K562 treated with DMSO at 1 percent for 48 hours (cell line): ENCODE measurements around the gene KCNMB3. TPM values are rescaled to one million over a fixed set of nuclear protein-coding genes. Genes with fewer than 3 reads are reported as not detected.

Experiments used
- total RNA-seq: library from RNA; unstranded; fragments of 300-600 nt; gene quantifications from 2 replicates; pipeline ENCODE4 v1.2.3, GENCODE V29; 2022; ENCODE audit warnings: low replicate concordance; ENCODE audit errors: extremely low read depth

Gene KCNMB3, protein sequence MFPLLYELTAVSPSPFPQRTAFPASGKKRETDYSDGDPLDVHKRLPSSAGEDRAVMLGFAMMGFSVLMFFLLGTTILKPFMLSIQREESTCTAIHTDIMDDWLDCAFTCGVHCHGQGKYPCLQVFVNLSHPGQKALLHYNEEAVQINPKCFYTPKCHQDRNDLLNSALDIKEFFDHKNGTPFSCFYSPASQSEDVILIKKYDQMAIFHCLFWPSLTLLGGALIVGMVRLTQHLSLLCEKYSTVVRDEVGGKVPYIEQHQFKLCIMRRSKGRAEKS
- not detected in 2 replicates for total RNA-seq

DNA sequence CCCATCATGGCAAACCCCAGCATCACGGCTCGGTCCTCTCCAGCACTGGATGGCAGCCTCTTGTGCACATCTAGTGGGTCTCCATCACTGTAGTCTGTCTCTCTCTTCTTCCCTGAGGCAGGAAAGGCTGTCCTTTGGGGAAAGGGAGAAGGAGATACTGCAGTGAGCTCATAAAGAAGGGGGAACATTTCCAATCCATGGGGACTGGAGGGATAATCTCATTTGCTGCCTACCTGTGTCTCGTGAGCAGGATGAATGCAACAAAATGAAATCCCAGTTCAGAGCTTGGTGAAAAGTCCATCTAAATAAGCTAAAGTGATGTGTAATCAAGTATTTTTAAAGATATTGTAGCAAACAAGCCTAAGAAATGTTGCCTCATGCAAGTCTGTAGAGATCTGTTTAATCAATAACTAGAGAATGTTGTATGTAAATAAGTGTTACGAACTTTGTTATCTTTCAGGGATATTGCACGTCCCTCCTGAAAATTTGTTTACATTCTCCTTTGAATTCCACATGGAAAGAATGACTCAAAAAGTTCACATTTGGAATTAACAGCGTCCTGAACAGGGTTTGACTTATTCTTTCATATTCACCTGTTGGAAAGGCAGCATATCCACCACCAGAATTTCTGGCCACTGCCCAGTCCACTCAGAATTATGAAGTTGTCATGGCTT, at the start of gene KCNMB3:
Gene KCNMB3, minus strand, starts transcription at position 312 of the 674 bp plus-strand sequence. Its CDS starts 124 bp downstream, at position 188.

Other genes starting within 250 kb of the KCNMB3 start
- gene ZMAT3, start 179.3 kb downstream of the KCNMB3 start, total RNA-seq = not detected in 2 replicates
- gene PIK3CA, start 102.8 kb downstream of the KCNMB3 start, total RNA-seq = not detected in 2 replicates
- not detected in 2 replicates for gene ZNF639, start 71.9 kb upstream of the KCNMB3 start, total RNA-seq
- not detected in 2 replicates for gene MFN1, start 96.6 kb upstream of the KCNMB3 start, total RNA-seq
- gene GNB4, start 200.4 kb upstream of the KCNMB3 start, total RNA-seq = not detected in 2 replicates